ENCODE results near the gene ENPP6. TPM values are rescaled to one million over a fixed set of nuclear protein-coding genes. Genes with fewer than 3 reads are reported as not detected.

Gene ENPP6
- total RNA-seq, 1 experiment from 2014 or later = not detected

DNA sequence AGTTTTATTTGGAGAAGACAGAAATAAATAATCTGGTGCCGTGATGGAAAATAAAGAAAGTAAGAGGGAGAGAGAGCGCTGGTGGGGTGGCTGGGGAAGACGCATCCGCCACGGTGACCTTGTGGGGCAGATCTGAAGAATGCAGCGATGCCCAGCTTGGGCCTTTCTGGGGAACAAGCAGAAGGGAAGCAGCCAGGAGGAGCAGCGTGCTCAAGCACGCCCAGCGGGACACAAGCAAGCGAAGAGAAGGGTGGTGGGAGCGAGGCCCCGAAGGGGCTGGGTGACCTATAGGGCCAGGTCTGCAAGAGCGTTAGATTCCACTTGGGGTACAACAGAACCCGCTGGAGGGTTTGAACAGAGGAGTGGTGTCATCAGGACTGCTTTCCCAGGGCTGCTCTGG, 12.4 kb downstream of the ENPP6 start:
- Histone ChIP-seq H3K4me1 (ENCODE audit: insufficient read depth, low read length) (no peaks in the 10 kb centered on the region), H3K9me2 (replicated peaks; ENCODE audit: low read length) (no peaks in the 10 kb centered on the region), H3F3A (ENCODE audit: low read length, unreplicated experiment) (no peaks in the 10 kb centered on the region), H3K27ac (ENCODE audit: low read length) (no peak overlapping the region), H2AFZ (ENCODE audit: low read length) (no peak overlapping the region), H3K36me3 (ENCODE audit: low read depth, low read length) (no peaks in the 10 kb centered on the region), H3K9me3 (ENCODE audit: low read length) (no peaks in the 10 kb centered on the region), H3K4me3 (ENCODE audit: low read length) (no peak overlapping the region), H4K20me1 (ENCODE audit: low read length) (no peaks in the 10 kb centered on the region), H3K27me3 (ENCODE audit: low read length) (no peaks in the 10 kb centered on the region), H3K4me2 (ENCODE audit: low read length) (no peak overlapping the region), H3K9ac (ENCODE audit: low read length) (no peak overlapping the region), H3K79me2 (ENCODE audit: low read length) (no peaks in the 10 kb centered on the region)
- BruUV-seq (replicated peaks) = no TSS peak
- no peak for DNase-seq
- POLR2A ChIA-PET (ENCODE audit: unreplicated experiment) = no interaction called here
- no peak for ATAC-seq
- TF ChIP-seq EZH2phosphoT487 (IDR thresholded peaks at IDR 0.05; ENCODE audit: borderline replicate concordance, low read length) = no peak
- TF ChIP-seq CTCF (conservative IDR thresholded peaks at IDR 0.05; ENCODE audit: low read depth, low read length) = no peak
- no peak for TF ChIP-seq EZH2 (IDR thresholded peaks at IDR 0.05; ENCODE audit: low read length, unreplicated experiment)
- CTCF ChIA-PET = no interaction called here
- intact Hi-C loops (cut with micrococcal nuclease) = no loop called here

DNA sequence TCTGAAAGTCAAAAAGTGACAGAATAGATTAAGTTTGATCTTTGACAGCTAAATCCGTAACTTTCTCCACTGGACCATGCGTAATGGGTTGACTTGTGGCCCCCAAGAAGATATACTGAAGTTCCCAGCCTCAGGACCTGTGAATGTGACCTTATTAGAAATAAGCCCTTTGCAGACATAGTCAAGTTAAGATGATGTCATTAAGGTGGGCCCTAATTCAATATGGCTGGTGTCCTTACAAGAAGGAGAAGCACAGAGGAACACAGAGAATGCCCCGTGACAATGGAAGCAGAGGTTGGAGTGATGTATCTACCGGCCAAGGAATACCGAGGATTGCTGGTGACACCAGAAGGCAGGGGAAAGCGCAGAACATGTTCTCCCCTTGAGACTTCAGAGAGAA, 14.4 kb downstream of the ENPP6 start:
- Histone ChIP-seq H3K9ac (ENCODE audit: low read length) (no peak overlapping the region), H3K27me3 (ENCODE audit: low read length) (no peaks in the 10 kb centered on the region), H3K4me3 (ENCODE audit: low read length) (no peak overlapping the region), H4K20me1 (ENCODE audit: low read length) (no peaks in the 10 kb centered on the region), H3K9me2 (replicated peaks; ENCODE audit: low read length) (no peaks in the 10 kb centered on the region), H3K4me1 (ENCODE audit: insufficient read depth, low read length) (no peaks in the 10 kb centered on the region), H3K79me2 (ENCODE audit: low read length) (no peaks in the 10 kb centered on the region), H3K36me3 (ENCODE audit: low read depth, low read length) (no peaks in the 10 kb centered on the region), H3K9me3 (ENCODE audit: low read length) (no peaks in the 10 kb centered on the region), H3F3A (ENCODE audit: low read length, unreplicated experiment) (no peaks in the 10 kb centered on the region), H3K27ac (ENCODE audit: low read length) (no peak overlapping the region), H3K4me2 (ENCODE audit: low read length) (no peak overlapping the region), H2AFZ (ENCODE audit: low read length) (no peak overlapping the region)
- no peak for TF ChIP-seq EZH2 (IDR thresholded peaks at IDR 0.05; ENCODE audit: low read length, unreplicated experiment)
- no peak for TF ChIP-seq CTCF (conservative IDR thresholded peaks at IDR 0.05; ENCODE audit: low read depth, low read length)
- TF ChIP-seq EZH2phosphoT487 (IDR thresholded peaks at IDR 0.05; ENCODE audit: borderline replicate concordance, low read length) = no peak
- DNase-seq (no peak), ATAC-seq (no peak)
- BruUV-seq (replicated peaks) = no TSS peak
- POLR2A ChIA-PET (ENCODE audit: unreplicated experiment) = no interaction called here
- intact Hi-C loops (cut with micrococcal nuclease) = no loop called here
- CTCF ChIA-PET = no interaction called here

DNA sequence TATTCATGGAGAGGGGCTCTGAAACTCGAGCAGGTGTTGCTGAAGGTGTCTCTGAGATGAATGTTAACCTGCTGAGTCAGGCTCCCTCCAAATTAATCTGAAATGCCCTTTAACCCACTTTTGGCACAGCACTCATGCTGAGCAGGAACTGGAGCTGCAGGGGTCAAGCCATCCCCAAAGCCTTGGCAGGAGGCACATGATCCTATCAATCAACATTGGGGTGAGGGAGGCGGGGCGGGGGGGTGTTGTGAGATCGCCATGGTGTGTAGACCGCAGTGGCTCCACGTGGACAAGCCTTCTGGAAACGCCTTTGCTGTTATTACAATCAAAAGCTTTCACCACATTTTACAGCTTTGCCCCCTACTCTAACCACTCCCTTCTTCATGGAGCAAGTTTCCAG, 16.5 kb downstream of the ENPP6 start:
- H3K4me3 ChIP-seq (ENCODE audit: low read length) = no peak overlapping the region
- BruUV-seq (replicated peaks) = no TSS peak
- no peaks in the 10 kb centered on the region for H3K79me2 ChIP-seq (ENCODE audit: low read length)
- TF ChIP-seq EZH2phosphoT487 (IDR thresholded peaks at IDR 0.05; ENCODE audit: borderline replicate concordance, low read length) = no peak
- TF ChIP-seq EZH2 (IDR thresholded peaks at IDR 0.05; ENCODE audit: low read length, unreplicated experiment) = no peak
- TF ChIP-seq CTCF (conservative IDR thresholded peaks at IDR 0.05; ENCODE audit: low read depth, low read length) = no peak
- no peaks in the 10 kb centered on the region for H3K4me1 ChIP-seq (ENCODE audit: insufficient read depth, low read length)
- H2AFZ ChIP-seq (ENCODE audit: low read length) = no peak overlapping the region
- no peaks in the 10 kb centered on the region for H3K36me3 ChIP-seq (ENCODE audit: low read depth, low read length)
- ChIA-PET CTCF (no interaction called here), POLR2A (ENCODE audit: unreplicated experiment) (no interaction called here)
- no peak overlapping the region for H3K4me2 ChIP-seq (ENCODE audit: low read length)
- H3K27me3 ChIP-seq (ENCODE audit: low read length) = no peaks in the 10 kb centered on the region
- ATAC-seq (no peak), DNase-seq (no peak)
- no peaks in the 10 kb centered on the region for H3K9me3 ChIP-seq (ENCODE audit: low read length)
- no peak overlapping the region for H3K9ac ChIP-seq (ENCODE audit: low read length)
- no peaks in the 10 kb centered on the region for H4K20me1 ChIP-seq (ENCODE audit: low read length)
- no peaks in the 10 kb centered on the region for H3F3A ChIP-seq (ENCODE audit: low read length, unreplicated experiment)
- intact Hi-C loops (cut with micrococcal nuclease) = no loop called here
- H3K9me2 ChIP-seq (replicated peaks; ENCODE audit: low read length) = no peaks in the 10 kb centered on the region
- H3K27ac ChIP-seq (ENCODE audit: low read length) = no peak overlapping the region

Measured in PC-3 (cell line).